Kidney glomerular epithelial cell (primary cell): ENCODE measurements around the gene ACTMAP.
"Not testable (repeated sequence)": the region's sequence is repeated elsewhere in the genome, so short reads cannot be mapped to it uniquely, and the experiment has no call there.

Source experiments
- DNase-seq: peaks from one replicate; lab custom pipeline; 2025; lab: John Stamatoyannopoulos, UW

ACTMAP gene

DNA sequence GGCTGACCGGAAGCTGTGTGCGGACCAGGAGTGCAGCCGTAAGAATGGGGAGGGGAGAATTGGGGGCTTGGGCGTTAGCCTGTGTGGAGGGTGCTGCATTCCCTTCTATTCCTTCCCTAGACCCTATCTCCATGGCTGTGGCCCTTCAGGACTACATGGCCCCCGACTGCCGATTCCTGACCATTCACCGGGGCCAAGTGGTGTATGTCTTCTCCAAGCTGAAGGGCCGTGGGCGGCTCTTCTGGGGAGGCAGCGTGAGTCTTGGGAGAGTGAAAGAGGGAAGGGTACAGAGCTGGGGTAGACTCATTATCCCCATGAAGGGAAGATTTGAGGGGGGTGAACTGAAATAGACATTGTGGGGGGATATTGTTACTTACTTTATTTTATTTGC, 25.4 kb upstream of the ACTMAP start:
- no peak for DNase-seq

DNA sequence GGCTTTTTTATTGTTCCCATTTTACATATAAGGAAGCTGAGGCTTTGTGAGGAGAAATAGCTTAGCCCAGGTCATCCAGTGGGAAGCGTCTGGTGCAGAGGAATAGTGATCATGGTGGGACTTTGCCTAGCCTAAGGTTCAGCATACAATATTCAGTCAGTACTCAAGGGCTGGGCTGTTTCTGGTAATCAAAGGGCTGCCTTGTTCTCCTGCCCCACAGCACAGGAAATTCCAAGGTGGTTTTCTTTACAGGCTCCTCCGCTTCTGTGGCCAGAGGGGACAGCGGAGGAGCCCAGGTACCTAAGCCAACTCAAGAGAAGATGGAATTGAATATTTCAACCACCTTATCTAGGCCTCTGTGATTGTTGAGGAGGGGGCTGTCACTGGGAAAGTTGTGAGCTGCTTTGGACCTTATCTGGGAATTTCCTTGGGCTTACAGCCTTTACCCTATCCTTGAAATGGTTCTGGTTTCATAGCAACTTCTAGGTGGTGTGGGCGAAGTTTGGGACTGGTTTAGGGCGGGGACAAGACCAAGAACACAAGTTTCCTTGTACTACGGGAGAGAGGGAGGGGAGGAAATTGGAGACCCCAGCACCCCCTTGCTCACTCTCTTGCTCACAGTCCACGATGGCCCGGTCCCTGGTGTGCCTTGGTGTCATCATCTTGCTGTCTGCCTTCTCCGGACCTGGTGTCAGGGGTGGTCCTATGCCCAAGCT, 24.8 kb upstream of the ACTMAP start, which contains the start of gene MIA:
Gene MIA, plus strand, starts transcription at position 606 of the 716 bp plus-strand sequence. Its CDS starts 22 bp downstream, at position 628.
- no peak for DNase-seq

DNA sequence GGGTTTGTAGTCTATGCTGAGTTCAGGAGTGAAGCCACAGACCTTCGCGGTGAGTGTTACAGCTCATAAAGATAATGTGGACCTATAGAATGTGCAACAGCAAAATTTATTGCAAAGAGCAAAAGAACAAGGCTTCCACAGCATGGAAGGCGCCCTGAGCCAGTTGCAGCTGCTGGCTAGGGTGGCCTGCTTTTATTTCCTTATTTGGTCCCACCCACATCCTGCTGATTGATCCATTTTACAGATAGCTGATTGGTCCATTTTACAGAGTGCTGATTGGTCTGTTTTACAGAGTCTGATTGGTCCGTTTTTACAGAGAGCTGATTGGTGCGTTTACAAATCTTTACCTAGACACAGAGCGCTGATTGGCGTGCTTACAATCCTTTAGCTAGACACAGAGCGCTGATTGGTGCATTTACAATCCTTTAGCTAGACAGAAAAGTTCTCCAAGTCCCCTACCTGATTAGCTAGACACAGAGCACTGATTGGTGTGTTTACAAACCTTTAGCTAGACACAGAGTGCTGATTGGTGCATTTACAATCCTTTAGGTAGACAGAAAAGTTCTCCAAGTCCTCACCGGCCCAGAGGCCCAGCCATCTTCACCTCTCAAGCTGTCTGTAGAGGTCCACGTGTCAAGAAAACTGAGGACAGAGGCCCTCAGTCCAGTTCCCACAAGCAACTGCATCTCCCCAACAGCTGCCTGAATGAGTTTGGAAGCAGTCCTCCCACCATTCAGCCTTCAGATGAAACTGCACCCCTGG, 21.0 kb upstream of the ACTMAP start:
- DNase-seq = not testable (repeated sequence)

DNA sequence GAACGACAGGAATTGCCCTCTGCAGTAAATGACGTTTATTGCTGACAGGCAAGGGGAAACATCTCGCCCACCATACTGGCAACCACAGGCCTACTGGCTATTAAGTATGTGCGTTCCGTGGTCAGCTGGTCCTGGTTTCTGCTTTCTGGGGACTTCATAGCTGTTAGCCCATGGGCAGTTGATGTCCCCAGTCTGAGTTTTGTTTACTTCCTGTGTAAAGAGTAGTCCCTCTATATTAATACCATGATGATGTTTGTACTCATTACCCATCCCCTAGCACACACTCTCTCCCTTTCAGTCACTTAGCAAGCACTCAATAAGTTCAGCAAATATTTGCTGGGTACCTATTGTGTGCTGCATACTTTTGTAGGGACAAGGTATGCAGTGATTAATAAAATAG, 18.6 kb upstream of the ACTMAP start:
- DNase-seq = no peak

DNA sequence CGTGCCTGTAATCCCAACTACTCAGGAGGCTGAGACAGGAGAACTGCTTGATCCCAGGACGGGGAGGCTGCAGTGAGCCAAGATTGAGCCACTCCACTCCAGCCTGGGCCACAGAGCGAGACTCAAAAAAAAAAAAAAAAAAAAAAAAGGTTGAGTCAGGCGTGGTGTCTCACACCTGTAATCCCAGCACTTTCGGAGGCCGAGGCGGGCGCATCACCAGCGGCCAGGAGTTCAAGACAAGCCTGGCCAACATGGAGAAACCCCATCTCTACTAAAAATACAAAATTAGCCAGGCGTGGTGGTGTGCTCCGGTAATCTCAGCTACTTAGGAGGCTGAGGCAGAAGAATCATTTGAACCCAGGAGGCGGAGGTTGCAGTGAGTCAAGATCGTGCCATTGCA, 16.1 kb upstream of the ACTMAP start:
- DNase-seq = not testable (repeated sequence)

DNA sequence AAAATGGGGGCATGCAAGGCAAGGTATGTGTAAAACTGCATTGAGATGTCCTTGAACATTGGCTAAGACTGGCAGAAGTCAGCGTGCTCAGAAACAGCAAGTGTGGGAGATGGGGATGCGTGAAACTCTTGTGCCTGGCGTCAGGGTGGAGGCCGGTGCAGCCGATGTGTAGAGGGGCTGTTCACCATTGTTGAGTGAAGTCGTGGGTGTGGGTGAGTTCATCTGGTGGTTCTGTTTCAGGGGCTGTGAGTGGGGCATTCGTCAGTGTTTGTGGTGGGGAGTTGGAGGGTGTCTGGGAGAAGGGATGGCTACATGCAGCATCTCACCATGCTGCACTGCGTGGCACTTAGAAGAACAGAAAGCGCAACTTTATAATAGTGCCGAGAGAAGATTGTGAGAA, 13.7 kb upstream of the ACTMAP start:
- no peak for DNase-seq

DNA sequence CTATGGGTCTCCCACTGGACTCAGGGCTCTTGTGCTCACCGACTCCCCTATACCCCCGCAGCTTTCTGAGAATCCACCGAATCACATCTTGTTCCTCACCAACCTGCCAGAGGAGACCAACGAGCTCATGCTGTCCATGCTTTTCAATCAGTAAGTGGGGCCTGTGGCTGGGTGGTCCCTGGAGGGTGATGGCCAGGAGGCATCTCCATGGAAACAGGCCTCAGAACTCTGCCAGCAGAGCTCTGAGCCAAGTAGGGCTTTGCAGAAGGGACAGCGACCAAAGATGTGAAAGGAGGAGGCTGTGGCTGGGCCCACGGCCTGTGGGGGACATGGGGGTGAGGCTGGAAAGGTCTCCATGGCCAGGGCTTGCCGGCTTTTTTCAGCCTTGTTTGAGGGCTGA, 13.2 kb upstream of the ACTMAP start:
- no peak for DNase-seq

DNA sequence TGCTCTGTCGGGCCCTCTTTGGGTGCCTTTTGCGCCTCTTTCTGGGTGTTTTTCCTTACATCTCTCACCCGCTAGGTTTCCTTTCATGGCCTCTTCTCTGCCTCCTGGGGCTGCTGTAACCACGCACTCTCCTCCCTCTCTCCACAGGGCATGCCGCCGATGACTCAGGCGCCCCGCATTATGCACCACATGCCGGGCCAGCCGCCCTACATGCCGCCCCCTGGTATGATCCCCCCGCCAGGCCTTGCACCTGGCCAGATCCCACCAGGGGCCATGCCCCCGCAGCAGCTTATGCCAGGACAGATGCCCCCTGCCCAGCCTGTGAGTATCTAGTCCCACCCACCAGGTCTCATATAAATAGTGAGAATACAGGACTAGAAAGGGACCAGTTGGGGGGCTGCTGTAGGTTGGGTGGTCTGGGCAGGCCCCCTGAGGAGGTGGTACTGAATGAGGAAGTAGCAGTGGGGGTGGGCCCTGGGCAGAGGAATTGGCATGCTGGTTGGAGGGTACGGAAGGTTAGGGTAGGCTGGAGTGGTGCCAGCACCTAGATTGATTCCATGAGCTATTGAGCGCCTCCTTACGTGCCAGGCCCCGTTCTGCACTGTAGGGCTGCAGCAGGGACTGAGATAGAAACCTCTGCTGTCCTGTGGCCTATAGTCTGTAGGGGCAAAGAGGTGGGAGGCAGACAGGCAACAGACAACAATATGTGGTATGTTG, 12.6 kb upstream of the ACTMAP start:
- no peak for DNase-seq

DNA sequence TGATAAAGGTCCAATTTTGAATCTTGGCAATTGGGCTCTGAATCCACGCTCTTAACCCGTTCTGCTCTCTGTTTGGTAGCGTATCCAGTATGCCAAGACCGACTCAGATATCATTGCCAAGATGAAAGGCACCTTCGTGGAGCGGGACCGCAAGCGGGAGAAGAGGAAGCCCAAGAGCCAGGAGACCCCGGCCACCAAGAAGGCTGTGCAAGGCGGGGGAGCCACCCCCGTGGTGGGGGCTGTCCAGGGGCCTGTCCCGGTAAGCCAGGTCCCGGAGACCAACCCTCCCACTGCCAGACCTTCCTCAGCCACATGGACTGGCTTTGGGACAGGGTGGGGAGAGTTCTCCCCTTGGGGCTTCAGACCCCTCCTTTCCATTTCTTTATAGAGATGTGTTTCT, 9.1 kb upstream of the ACTMAP start:
- no peak for DNase-seq

DNA sequence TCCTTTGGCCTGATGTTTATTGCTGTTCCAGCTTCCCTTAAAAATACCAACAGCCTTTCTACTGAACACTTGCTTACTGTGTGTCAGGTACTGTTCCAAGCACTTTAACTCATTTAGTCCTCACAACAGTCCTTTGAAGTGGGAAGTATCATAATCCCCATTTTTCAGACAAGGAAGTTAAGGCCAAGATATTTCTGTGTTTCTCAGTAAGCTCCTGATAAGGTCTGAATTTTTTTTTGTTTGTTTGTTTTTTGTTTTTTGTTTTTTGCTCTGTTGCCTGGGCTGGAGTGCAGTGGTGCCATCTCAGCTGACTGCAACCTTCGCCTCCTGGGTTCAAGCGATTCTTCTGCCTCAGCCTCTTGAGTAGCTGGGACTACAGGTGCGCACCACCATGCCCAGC, 8.2 kb upstream of the ACTMAP start:
- DNase-seq = no peak

DNA sequence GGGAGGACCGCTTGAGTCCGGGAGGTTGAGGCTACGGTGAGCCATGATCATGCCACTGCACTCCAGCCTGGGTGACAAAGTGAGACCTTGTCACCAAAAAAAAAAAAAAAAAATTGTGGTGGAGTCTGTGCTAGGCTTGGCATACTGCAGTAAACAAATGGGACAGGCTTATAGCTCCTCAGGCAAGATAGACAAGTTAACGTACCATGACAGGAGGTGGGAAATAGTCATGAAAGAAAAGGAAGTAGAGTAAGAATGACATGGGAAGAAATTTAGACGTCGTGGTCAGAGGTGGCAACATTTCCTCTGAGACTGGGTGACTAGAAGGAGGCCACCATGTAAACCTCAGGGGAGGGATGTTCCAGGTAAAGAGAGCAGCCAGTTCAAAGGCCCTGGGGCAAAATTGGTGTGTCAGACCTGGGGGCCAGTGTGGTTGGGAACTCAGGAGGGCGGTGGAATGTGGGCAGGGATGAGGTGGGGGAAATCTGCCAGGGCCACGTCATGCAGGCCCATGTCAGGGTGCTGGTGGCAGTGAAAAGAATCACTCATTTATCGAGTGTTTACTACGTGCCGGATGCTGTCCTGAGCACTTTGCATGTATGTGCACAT, 6.3 kb upstream of the ACTMAP start:
- no peak for DNase-seq

DNA sequence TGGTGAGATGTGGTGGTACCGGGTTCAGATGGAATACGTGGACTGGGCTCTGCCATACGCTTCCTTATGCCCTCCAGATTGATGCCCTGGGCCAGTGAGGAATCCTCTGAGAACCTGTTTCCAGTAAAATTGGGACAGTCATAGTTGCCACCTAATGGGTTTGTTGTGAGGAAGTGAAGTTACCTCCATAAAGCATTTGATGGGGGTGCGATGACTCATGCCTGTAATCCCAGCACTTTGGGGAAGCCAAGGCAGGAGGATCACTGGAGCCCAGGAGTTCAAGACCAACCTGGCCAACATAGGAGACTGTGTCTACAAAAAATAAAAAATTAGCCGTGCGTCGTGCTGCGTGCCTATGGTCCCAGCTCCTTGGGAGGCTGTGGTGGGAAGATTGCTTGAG, 5.5 kb upstream of the ACTMAP start:
- DNase-seq = no peak

DNA sequence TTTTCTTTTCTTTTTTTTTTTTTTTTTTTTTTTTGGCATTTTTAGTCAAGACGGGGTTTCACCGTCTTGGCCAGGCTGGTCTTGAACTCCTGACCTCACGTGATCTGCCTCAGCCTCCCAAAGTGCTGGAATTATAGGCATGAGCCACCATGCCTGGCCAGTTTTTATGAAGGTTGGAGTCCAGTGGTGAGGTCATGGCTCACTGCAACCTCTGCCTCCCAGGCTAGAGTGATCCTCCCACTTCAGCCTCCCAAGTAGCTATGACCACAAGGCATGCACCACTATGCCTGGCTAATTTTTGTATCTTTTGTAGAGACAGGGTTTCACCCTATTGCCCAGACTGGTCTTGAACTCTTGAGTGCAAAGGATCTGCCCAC, 5.0 kb upstream of the ACTMAP start:
- DNase-seq = no peak

DNA sequence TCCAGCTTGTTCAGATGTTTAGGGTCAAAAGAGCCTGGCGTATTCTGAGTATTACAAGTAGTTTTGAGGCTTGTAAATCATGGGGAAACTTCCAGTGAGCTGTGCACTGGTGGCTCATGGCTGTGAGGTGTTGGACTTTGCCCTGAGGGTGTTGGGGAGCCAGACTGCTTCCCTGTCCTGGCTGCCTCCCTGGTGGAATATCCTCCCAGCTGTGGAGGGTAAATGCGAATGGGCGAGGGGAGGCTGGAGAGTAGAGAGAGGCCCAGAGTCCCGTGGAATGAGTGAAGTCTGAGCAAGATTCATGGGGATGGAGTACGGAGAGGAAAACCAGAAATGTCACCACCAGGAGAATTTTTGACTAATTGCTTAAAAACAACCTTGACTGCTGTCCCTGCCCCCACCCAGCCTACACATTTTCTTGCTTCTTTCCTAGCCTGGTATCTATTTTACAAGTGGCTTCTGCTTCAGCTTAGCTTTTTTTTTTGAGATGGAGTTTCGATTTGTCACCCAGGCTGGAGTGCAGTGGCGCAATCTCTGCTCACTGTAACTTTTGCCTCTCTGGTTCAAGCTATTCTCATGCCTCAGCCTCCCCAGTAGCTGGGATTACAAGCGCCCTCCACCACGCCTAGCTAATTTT, 4.5 kb upstream of the ACTMAP start:
- DNase-seq = no peak

DNA sequence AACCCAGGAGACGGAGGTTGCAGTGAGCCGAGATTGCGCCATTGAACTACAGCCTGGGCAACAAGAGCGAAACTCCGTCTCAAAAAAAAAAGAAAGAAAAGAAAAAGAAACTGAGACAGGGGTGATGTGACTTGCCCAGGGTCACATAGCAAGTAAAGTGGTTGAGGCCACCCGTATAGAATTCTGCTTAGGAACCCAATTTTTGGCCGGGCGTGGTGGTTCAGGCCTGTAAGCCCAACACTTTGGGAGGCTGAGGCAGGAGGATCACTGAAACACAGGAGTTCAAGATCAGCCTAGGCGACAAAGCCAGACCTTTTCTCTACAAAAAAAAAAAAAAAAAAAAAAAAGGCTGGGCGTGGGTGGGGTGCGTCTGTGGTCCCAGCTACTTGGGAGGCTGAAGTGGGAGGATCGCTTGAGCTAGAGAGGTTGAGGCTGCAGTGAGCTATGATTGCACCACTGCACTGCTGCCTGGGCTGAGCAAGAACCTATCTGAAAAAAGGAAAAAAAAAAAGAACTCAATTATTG, 2.0 kb upstream of the ACTMAP start:
- DNase-seq = no peak

DNA sequence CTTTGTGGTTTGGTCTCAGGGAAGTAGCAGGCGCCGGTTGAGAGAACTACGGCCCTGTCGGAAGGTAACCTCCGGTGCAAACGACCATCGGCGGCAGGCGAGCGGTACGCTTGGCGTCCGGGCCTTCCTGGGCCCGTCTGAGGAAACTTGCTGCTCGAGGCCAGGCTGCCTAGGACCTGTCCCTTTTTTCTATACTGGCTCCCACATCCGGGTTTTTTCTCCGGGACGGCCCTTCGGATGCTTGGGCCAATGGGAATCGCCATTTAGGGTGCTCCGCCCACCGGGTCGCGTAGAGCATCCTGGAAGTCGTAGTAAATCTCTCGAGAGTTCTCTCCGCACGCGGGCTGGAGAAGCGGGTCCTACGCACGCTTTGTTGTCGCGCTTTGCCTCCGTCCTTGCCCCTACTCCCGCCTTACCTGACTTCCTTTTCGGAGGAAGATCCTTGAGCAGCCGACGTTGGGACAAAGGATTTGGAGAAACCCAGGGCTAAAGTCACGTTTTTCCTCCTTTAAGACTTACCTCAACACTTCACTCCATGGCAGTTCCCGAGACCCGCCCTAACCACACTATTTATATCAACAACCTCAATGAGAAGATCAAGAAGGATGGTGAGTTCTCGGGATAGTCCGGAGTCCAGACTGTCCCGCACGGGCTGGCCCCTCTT, 729 bp upstream of the ACTMAP start, which contains the start of gene SNRPA:
Gene SNRPA, plus strand, starts transcription at position 330 of the 664 bp plus-strand sequence. Its CDS starts 206 bp downstream, at position 536.
- peak; percentile 97 for DNase-seq

DNA sequence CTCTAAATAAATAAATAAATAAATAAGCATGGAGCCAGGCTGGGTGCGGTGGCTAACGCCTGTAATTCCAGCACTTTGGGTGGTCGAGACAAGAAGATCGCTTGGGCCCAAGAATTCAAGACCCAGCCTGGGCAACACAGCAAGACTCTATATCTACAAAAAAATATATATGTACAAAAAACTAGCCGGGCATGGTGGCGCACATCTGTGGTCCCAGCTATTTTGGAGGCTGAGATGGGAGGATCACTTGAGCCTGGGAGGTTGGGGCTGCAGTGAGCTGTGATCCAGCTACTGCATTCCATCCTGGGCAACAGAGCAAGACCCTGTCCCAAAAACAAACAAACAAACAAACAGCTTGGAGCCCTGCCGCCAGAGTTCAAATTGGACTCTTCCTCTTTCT, 2.7 kb downstream of the ACTMAP start:
- DNase-seq = no peak

DNA sequence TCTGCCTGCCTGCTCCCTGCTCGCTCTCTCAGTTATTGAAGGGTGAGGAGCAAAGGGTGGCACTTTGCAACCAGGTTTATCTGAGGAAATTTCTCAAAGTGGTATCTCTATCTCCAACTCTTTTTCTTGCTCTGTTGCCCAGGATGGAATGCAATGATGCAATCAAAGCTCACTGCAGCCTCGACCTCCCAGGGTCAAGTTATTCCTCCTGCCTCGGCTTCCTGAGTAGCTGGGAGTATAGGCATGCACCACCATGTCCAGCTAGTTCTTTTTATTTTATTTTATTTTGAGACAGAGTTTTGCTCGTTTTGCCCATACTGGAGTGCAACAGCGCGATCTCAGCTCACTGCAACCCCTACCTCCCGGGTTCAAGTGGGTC, 4.9 kb downstream of the ACTMAP start:
- peak; percentile 37 for DNase-seq

DNA sequence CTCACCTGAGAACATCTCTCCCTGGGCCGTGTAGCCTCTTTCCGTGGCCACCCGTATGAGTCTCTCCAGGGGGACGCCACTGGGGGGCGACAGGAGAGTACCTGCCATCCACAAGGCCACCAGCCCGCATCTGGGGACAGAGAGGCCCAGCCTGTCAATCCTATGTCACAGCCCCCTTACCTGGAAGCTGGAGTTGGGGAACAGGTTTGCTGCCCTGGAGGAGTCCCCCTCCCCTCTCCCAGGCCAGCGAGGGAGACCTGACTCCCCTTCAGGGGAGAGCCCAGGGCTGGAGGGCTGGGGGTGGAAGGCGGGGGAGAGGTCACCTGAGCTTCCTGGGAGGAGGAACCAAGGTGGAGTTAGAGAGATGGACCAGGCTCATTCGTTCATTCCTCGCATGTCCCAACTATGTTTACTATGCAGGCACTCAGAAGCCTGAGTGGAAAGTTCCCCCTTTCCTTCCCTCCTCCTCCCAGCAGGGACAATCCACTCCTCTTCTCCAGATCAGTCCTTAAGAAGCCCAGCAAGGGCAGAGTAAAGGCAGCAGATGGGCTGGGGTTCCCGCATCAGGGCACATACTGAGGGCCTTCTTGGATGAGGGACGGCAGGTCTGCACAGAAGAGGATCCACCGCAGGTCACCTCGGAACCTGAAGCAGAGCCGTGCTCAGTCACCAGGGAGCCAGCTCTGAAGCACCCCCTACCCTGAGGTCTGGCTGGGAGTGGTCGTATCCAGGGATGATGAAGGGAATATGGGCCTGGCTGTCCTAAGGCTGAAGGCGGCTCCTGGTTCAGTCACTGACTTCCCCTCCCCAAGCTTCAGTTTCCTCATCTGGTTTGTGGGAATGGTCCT, 5.5 kb downstream of the ACTMAP start:
- no peak for DNase-seq

DNA sequence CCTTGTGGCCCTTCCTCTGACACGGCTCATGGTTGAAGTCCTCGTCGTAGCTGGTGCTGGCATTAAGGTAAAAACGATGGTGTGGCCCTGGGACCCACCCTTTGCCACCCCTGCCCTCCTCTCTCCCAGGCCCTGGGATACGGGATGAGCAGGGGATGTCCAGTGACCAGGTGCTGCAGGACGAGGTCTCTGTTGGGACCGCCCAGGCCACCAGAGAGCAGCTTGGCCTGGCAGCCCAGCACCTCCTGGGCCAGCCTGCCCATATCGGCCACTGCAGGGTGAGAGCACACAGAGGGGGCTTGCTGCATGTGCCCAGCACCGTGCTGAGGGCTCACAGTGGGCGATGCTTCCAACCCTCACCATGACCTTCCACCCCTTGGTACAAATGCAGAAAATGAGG, 6.4 kb downstream of the ACTMAP start:
- no peak for DNase-seq
